Measurements from ENCODE around the gene DRD1. TPM values are rescaled to one million over a fixed set of nuclear protein-coding genes. Genes with fewer than 3 reads are reported as not detected.
"Not testable (repeated sequence)": the region's sequence is repeated elsewhere in the genome, so short reads cannot be mapped to it uniquely, and the experiment has no call there.

The DRD1 gene
- total RNA-seq, 1 donor from 2014 or later, result not detected

GRCh38 chr5:175406300-175406699 lies 37.7 kb downstream of the DRD1 start:
- H3K27ac Mint-ChIP-seq, result no peak overlapping the region
- intact Hi-C loops (cut with micrococcal nuclease), result no loop called here
- DNase-seq (ENCODE audit: low spot score), result no peak
- H3K9me3 Mint-ChIP-seq, result no peaks in the 10 kb centered on the region
- no peak overlapping the region for H3K4me3 Mint-ChIP-seq (ENCODE audit: low read depth)
- no peaks in the 10 kb centered on the region for H3K4me1 Mint-ChIP-seq (ENCODE audit: low read depth)
- peaks cover 5% of the 10 kb centered on the region for H3K27me3 Mint-ChIP-seq (ENCODE audit: low read depth)
- H3K36me3 Mint-ChIP-seq (ENCODE audit: low read depth), result no peaks in the 10 kb centered on the region

GRCh38 chr5:175397590-175398297 lies 46.2 kb downstream of the DRD1 start:
- H3K4me1 Mint-ChIP-seq (ENCODE audit: low read depth); H3K36me3 Mint-ChIP-seq (ENCODE audit: low read depth); H3K27me3 Mint-ChIP-seq (ENCODE audit: low read depth); intact Hi-C loops (cut with micrococcal nuclease); H3K9me3 Mint-ChIP-seq; H3K27ac Mint-ChIP-seq; H3K4me3 Mint-ChIP-seq (ENCODE audit: low read depth); DNase-seq (ENCODE audit: low spot score): not testable (repeated sequence)

GRCh38 chr5:175395430-175395829 lies 48.6 kb downstream of the DRD1 start:
- H3K27me3 Mint-ChIP-seq (ENCODE audit: low read depth); H3K27ac Mint-ChIP-seq; intact Hi-C loops (cut with micrococcal nuclease); H3K4me3 Mint-ChIP-seq (ENCODE audit: low read depth); H3K36me3 Mint-ChIP-seq (ENCODE audit: low read depth); DNase-seq (ENCODE audit: low spot score); H3K9me3 Mint-ChIP-seq; H3K4me1 Mint-ChIP-seq (ENCODE audit: low read depth): not testable (repeated sequence)

GRCh38 chr5:175394601-175395000 lies 49.4 kb downstream of the DRD1 start:
- H3K4me3 Mint-ChIP-seq (ENCODE audit: low read depth), result no peak overlapping the region
- no peak for DNase-seq (ENCODE audit: low spot score)
- intact Hi-C loops (cut with micrococcal nuclease), result no loop called here
- no peak overlapping the region for H3K27ac Mint-ChIP-seq
- no peaks in the 10 kb centered on the region for H3K36me3 Mint-ChIP-seq (ENCODE audit: low read depth)
- H3K9me3 Mint-ChIP-seq, result no peaks in the 10 kb centered on the region
- no peaks in the 10 kb centered on the region for H3K27me3 Mint-ChIP-seq (ENCODE audit: low read depth)
- H3K4me1 Mint-ChIP-seq (ENCODE audit: low read depth), result no peaks in the 10 kb centered on the region

- Mint-ChIP-seq H3K4me3 (ENCODE audit: low read depth) (no peak overlapping the region), H3K9me3 (no peaks in the 10 kb centered on the region), H3K36me3 (ENCODE audit: low read depth) (no peaks in the 10 kb centered on the region), H3K4me1 (ENCODE audit: low read depth) (no peaks in the 10 kb centered on the region), H3K27me3 (ENCODE audit: low read depth) (no peaks in the 10 kb centered on the region), H3K27ac (no peak overlapping the region)
- DNase-seq (ENCODE audit: low spot score), result no peak
- intact Hi-C loops (cut with micrococcal nuclease), result no loop called here
These were observed 50.1 kb downstream of the DRD1 start for GRCh38 chr5:175393897-175394296.

- no peak overlapping the region for H3K4me3 Mint-ChIP-seq (ENCODE audit: low read depth)
- no peak overlapping the region for H3K27ac Mint-ChIP-seq
- H3K27me3 Mint-ChIP-seq (ENCODE audit: low read depth), result no peaks in the 10 kb centered on the region
- no peaks in the 10 kb centered on the region for H3K4me1 Mint-ChIP-seq (ENCODE audit: low read depth)
- intact Hi-C loops (cut with micrococcal nuclease), result no loop called here
- no peaks in the 10 kb centered on the region for H3K36me3 Mint-ChIP-seq (ENCODE audit: low read depth)
- no peaks in the 10 kb centered on the region for H3K9me3 Mint-ChIP-seq
- DNase-seq (ENCODE audit: low spot score), result no peak
These were observed 51.7 kb downstream of the DRD1 start for GRCh38 chr5:175392236-175392635.

GRCh38 chr5:175390352-175391083 lies 53.5 kb downstream of the DRD1 start:
- Mint-ChIP-seq H3K27ac (no peak overlapping the region), H3K36me3 (ENCODE audit: low read depth) (no peaks in the 10 kb centered on the region), H3K4me1 (ENCODE audit: low read depth) (no peaks in the 10 kb centered on the region), H3K27me3 (ENCODE audit: low read depth) (no peaks in the 10 kb centered on the region), H3K4me3 (ENCODE audit: low read depth) (no peak overlapping the region), H3K9me3 (no peaks in the 10 kb centered on the region)
- intact Hi-C loops (cut with micrococcal nuclease), result no loop called here
- no peak for DNase-seq (ENCODE audit: low spot score)

Other genes starting within 250 kb of the DRD1 start
- gene SFXN1, start 34.4 kb upstream of the DRD1 start, total RNA-seq, result 318 and 326 TPM in 2 replicates
- gene HRH2, start 213.9 kb upstream of the DRD1 start, total RNA-seq, result 34.3 and 37.1 TPM in 2 replicates